HEK293T (cell line): ENCODE measurements around the gene ARL5A.

Source experiments
- ARNT ChIP-seq: fragments of 450-650 bp; IDR thresholded peaks from 2 replicates; pipeline ENCODE4 v1.6.1; 2017; ENCODE audit warnings: mild to moderate bottlenecking
- BHLHE40 ChIP-seq: fragments of 450-650 bp; IDR thresholded peaks from 2 replicates; pipeline ENCODE4 v1.6.1; 2016; ENCODE audit warnings: mild to moderate bottlenecking, moderate library complexity, borderline replicate concordance
- CTBP1 ChIP-seq: fragments of 450-650 bp; IDR thresholded peaks from 2 replicates; pipeline ENCODE4 v1.6.1; 2016; ENCODE audit warnings: borderline replicate concordance
- ELF4 ChIP-seq: fragments of 450-650 bp; IDR thresholded peaks from 2 replicates; pipeline ENCODE4 v1.6.1; 2017; ENCODE audit warnings: antibody characterized with exemption
- FOXK2 ChIP-seq: fragments of 450-650 bp; IDR thresholded peaks from 2 replicates; pipeline ENCODE4 v1.6.1; 2016; ENCODE audit warnings: mild to moderate bottlenecking
- FOXM1 ChIP-seq: fragments of 450-650 bp; IDR thresholded peaks from 2 replicates; pipeline ENCODE4 v1.6.1; 2017; ENCODE audit warnings: mild to moderate bottlenecking, borderline replicate concordance
- HDGF ChIP-seq: fragments of 450-650 bp; IDR thresholded peaks from 2 replicates; pipeline ENCODE4 v1.6.1; 2017; ENCODE audit warnings: antibody characterized with exemption, borderline replicate concordance
- L3MBTL2 ChIP-seq: fragments of 450-650 bp; conservative IDR thresholded peaks from 2 replicates; pipeline ENCODE4 v1.6.1; 2016; ENCODE audit warnings: mild to moderate bottlenecking
- SP1 ChIP-seq: fragments of 450-650 bp; IDR thresholded peaks from 2 replicates; pipeline ENCODE4 v1.6.1; 2017
- SUZ12 ChIP-seq: fragments of 450-650 bp; IDR thresholded peaks from 2 replicates; pipeline ENCODE4 v1.6.1; 2016; ENCODE audit warnings: mild to moderate bottlenecking
- TARDBP ChIP-seq: fragments of 450-650 bp; IDR thresholded peaks from 2 replicates; pipeline ENCODE4 v1.6.1; 2016
- ZNF384 ChIP-seq: fragments of 450-650 bp; IDR thresholded peaks from 2 replicates; pipeline ENCODE4 v1.6.1; 2016

DNA sequence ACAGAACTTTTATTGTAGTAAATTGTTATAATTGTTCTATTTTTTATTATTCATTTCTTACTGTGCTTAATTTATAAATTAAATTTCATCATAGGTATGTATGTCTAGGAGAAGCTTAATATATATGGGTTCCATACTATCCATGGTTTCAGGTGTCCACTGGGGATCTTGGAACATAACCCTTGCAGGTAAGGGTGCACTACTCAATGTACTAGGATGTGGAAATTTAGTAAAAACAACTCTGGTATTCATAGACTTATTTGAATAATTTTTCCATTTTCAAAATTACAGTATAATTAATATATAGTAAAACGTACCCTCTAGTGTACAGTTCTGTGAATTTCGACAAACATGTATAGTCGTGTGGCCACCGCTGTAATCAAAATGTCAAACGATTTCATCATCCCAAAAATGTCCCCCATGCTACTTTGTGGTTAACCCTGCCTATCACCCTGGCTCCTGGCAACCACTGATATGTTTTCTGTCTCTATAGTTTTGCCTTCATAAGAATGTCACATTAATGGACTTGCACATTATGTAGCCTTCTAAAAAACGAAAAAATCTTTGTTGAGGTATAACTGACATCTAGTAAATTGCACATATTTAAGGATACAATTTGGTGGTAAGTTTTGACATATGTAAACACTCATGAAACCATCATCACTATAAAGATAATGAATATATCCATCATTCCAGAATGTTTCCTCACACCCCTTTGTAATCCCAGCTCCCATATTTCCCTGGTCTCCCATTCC is 45.7 kb downstream of the ARL5A start:
- no peak for TF ChIP-seq BHLHE40
- no peak for TF ChIP-seq HDGF
- no peak for TF ChIP-seq TARDBP
- no peak for TF ChIP-seq ELF4
- TF ChIP-seq SP1, result no peak
- TF ChIP-seq ARNT, result no peak
- no peak for TF ChIP-seq L3MBTL2
- no peak for TF ChIP-seq FOXK2
- TF ChIP-seq FOXM1, result no peak
- no peak for TF ChIP-seq SUZ12
- no peak for TF ChIP-seq ZNF384
- no peak for TF ChIP-seq CTBP1
